GM19025 (cell line): ENCODE measurements around the gene CTDNEP1.

ENCODE experiments used
- ATAC-seq: cut with Tn5 transposase; IDR thresholded peaks from one replicate; pipeline ENCODE4 v1.9.1; 2021; ENCODE audit warnings: mild to moderate bottlenecking, low read depth, moderate library complexity; ENCODE audit not compliant: unreplicated experiment

Gene CTDNEP1

GRCh38 chr17:7232114-7232513 is 19.4 kb downstream of the CTDNEP1 start:
- no peak for ATAC-seq

DNA sequence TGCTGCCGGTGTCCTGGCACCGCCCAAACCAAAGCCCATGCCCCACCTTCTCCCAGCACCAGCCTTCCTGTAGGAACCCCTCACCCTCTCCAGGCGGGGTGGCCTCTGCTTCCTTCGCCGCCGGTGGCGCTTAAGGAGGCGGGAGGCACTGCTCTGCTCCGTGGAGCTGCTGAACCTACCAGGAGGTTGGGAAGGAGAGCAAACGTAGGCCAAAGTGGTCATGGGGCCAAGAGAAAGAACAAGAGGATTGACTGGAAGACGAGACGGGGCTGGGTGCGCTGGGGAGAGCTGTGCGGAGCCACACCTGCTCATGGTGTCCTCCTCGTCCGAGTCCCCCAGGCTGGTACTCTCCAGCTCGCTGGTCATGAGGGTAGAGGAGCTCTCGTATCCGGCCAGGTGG is 22.0 kb downstream of the CTDNEP1 start:
- ATAC-seq, result no peak

DNA sequence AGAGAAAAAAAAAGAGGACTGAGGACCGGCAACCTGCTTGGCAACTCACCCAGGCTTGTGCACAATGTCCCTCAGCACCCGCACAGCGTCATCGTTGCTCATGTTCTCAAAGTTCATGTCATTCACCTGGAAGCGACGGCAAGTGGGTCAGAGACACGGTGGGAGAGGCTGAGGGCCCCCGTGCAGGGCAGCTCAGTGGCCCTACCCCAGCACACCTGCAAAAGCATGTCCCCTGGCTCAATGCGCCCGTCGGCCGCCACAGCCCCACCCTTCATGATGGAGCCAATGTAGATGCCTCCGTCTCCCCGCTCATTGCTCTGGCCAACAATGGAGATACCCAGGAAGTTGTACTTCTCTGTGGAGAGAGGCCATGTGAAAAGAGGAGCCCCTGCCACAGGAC is 22.6 kb downstream of the CTDNEP1 start:
- ATAC-seq, result no peak

- ATAC-seq, result no peak
Observed at GRCh38 chr17:7226721-7227710, 24.5 kb downstream of the CTDNEP1 start.

GRCh38 chr17:7225711-7226331 is 25.7 kb downstream of the CTDNEP1 start:
- no peak for ATAC-seq

GRCh38 chr17:7224661-7225111 is 26.8 kb downstream of the CTDNEP1 start:
- ATAC-seq, result no peak

- no peak for ATAC-seq
Observed at GRCh38 chr17:7224110-7224509, 27.4 kb downstream of the CTDNEP1 start.

DNA sequence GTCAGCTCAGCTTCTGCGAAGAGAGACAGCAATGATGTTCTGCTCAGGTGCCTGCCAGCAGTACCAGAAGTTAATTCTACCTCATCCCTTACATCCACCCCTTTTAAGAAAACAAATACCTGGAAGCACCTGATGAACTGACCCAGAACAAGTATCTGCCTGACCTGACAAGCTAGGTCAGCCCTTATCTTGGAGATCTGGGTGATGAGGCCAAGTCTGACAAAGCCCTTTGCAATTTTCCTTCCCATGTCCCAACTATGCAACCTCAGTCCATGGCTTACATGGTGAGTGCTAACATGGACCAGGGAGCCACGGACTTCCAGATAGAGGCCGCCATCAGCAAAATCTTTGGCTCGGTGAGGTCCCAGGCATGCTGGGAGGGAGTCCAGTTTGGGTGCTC is 28.2 kb downstream of the CTDNEP1 start:
- ATAC-seq, result no peak

DNA sequence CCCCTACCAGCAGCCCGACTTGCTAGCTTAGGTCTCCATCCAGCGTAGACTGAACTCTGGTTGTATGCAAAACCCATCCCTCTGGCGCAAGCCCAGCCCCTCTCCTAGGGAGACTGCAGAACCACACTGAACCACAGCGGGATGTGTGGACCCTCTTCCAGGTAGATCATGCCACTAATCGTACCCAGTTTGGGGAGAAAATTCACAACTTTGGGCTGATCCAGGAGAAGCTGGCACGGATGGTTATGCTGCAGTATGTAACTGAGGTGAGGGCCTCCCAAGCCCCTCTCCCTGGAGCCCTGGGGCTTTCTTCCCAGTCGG is 28.6 kb downstream of the CTDNEP1 start:
- no peak for ATAC-seq

GRCh38 chr17:7222093-7222971 is 29.2 kb downstream of the CTDNEP1 start:
- ATAC-seq, result no peak

DNA sequence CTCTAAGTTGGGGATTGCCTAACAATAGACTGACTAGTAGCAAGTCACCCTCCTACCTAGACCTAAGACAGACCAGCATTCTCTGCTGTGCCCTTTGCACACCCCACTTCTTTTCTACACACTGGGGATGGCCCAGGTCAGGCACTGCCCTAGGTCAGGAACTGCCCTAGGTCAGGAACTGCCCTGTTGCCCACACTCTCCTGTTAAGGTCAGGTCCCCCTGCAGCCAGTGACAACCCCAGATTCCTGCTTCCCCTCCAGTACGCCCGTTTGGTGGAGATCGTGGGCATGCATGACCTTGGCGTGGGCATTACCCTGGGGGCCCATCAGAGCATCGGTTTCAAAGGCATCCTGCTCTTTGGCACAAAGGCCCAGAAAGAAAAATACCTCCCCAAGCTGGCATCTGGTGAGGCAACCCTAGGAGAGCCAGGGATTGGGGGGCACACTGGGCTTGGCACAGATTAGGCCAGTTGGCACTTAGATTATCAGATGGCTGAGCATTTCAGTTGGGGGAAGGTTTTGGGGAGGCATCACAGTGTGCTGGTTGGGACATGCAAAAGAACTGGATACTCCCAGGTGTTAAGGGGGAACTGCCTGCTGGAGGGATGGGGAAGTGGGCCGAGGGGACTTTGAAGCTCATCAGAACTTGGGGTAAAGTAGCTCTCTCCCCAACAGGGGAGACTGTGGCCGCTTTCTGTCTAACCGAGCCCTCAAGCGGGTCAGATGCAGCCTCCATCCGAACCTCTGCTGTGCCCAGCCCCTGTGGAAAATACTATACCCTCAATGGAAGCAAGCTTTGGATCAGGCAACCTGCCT is 30.0 kb downstream of the CTDNEP1 start:
- no peak for ATAC-seq

- ATAC-seq, result no peak
Observed at GRCh38 chr17:7220593-7221277, 30.8 kb downstream of the CTDNEP1 start.

DNA sequence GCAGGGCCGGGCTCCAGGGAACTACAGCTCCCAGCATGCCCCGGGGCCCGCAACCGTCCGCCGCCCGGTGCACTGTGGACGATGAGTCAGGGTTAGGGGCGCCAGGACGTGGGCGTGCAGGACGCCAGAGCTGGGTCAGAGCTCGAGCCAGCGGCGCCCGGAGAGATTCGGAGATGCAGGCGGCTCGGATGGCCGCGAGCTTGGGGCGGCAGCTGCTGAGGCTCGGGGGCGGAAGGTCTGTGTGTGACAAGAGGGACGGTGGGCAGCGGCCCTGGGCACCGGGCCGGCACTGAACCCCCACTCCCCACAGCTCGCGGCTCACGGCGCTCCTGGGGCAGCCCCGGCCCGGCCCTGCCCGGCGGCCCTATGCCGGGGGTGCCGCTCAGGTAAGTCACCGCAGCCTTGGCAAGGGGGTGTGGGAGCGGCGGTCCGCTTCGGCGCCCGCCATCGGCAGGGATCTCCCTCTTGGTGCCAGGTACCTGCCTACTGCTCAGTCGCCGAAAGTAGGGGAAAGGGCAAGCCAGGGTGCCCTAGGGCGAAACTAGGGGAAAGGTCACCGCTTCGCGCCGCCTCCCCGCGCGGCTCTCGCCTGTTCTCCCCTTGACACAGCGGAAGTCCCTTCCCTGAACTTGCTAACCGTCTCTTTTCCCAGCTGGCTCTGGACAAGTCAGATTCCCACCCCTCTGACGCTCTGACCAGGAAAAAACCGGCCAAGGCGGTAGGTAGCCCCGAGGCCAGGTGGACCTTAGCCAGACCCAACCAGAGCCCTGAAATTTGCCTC is 31.5 kb downstream of the CTDNEP1 start, which contains the start of the genes ACADVL and DLG4:
ACADVL (plus strand) TSS at position 127 of the 781 bp plus-strand sequence; CDS start at position 174, 47 bp downstream.
DLG4 (minus strand) TSS at position 25 of the 781 bp plus-strand sequence.
- ATAC-seq, result peak; percentile 61

DNA sequence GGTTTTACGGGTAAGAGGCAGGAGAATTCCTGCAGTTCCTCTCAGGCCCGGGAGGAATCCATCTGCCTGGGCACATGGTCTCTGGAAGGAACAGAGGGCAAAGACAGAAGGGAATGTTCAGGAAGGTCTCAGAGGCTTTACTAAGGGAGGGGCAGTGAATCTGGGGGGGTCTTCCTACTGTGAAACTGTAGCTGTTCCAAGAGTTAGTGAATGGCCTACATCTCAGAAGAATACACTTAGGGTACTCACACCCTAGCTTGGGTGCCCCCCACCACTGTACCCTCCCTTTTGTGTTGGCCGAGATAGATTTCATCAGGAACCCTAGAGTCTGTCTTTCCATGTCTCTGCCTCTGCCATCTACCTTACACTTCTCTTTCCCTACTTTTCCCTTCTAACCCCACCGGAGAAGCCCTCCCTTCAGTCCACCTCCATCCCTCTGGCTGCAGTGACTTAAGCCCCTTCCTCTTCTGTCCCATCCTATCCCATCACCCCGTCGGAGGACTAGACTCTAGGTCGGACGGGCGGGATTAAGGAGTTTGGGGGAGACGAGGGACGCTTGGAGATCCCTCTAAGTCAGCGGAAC is 32.2 kb downstream of the CTDNEP1 start:
- ATAC-seq, result no peak

GRCh38 chr17:7218758-7219157 is 32.8 kb downstream of the CTDNEP1 start:
- no peak for ATAC-seq

GRCh38 chr17:7218166-7218565 is 33.4 kb downstream of the CTDNEP1 start:
- no peak for ATAC-seq

- no peak for ATAC-seq
Observed at GRCh38 chr17:7217113-7217987, 34.2 kb downstream of the CTDNEP1 start.
